Measurements from ENCODE around the gene NDUFS6.

DNA sequence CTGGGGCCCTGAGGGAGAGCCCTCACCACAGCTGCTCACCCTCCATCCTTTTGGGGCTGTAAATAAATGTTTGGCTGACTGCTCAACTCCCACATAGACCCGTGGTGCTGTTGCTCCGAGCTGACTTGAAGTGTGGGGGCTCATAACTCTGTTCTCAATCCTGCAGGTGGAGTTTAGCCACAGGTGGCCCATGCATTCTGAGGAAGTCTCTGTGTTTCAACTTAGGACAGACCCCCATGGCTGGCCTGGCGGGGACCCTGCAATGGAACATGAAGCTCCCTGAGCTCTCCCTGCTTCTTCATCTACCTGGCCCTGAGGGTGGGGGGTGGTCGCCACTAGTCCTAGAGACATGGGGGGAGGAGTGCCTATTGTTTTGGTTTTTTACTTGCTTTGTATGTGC lies 19.7 kb downstream of the NDUFS6 start:
- TF ChIP-seq, protein P1, sequence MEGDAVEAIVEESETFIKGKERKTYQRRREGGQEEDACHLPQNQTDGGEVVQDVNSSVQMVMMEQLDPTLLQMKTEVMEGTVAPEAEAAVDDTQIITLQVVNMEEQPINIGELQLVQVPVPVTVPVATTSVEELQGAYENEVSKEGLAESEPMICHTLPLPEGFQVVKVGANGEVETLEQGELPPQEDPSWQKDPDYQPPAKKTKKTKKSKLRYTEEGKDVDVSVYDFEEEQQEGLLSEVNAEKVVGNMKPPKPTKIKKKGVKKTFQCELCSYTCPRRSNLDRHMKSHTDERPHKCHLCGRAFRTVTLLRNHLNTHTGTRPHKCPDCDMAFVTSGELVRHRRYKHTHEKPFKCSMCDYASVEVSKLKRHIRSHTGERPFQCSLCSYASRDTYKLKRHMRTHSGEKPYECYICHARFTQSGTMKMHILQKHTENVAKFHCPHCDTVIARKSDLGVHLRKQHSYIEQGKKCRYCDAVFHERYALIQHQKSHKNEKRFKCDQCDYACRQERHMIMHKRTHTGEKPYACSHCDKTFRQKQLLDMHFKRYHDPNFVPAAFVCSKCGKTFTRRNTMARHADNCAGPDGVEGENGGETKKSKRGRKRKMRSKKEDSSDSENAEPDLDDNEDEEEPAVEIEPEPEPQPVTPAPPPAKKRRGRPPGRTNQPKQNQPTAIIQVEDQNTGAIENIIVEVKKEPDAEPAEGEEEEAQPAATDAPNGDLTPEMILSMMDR (IDR thresholded peaks at IDR 0.05) = no peak
- no peak for TF ChIP-seq POLR2A (IDR thresholded peaks at IDR 0.05)
- no peak for TF ChIP-seq EP300 (IDR thresholded peaks at IDR 0.05)
